Endothelial cell of umbilical vein (primary cell): ENCODE measurements around the gene LINC00632. TPM values are rescaled to one million over a fixed set of nuclear protein-coding genes. Genes with fewer than 3 reads are reported as not detected.

Experiments
- BruUV-seq: library from RNA; stranded (reverse); fragments of 400-500 nt; replicated peaks from 2 replicates; lab custom pipeline; 2021; lab: Mats Ljungman, UMichigan
- CTCF ChIA-PET: fragments of 300-600, 350-600 bp; sonication (Branson Sonifier 250); formaldehyde crosslinking; loops from one replicate; lab custom pipeline; 2021; ENCODE audit warnings: antibody characterized with exemption, inconsistent platforms; lab: Charles Lee
- POLR2A ChIA-PET: fragments of 300-600, 350-600 bp; sonication (Branson Sonifier 250); formaldehyde crosslinking; loops from one replicate; lab custom pipeline; 2021; ENCODE audit warnings: antibody characterized with exemption, inconsistent platforms; lab: Charles Lee
- DNase-seq: peaks from one replicate; pipeline ENCODE4 v3.0.0-alpha.2; 2011; ENCODE audit warnings: low read depth, low spot score
- FAIRE-seq: peaks from 2 replicates; lab custom pipeline; 2011; peaks lifted over from hg19 to GRCh38; lab: Jason Lieb, UNC
- H2AFZ ChIP-seq: 2 replicates; pipeline ENCODE4 v1.6.0; 2012; ENCODE audit warnings: low read depth, low read length, control low read depth, inconsistent platforms
- H3K27ac ChIP-seq: 2 replicates; pipeline ENCODE4 v1.5.1; 2011; ENCODE audit warnings: low read depth, mild to moderate bottlenecking, control low read depth, low read length, moderate library complexity; ENCODE audit not compliant: insufficient read depth
- H3K27me3 ChIP-seq, 2 experiments: 2 replicates each; pipeline versions ENCODE4 v1.6.0 to v1.6.1; 2011; ENCODE audit warnings: low read length in 2 of 2, mixed read lengths in 1 of 2; ENCODE audit not compliant: control insufficient read depth in 2 of 2, insufficient read depth in 2 of 2
- H3K36me3 ChIP-seq, 2 experiments: 2 replicates in 1 of 2; 3 replicates in 1 of 2; pipeline ENCODE4 v1.5.1; 2011; ENCODE audit warnings: low read length in 2 of 2, mild to moderate bottlenecking in 1 of 2, moderate library complexity in 1 of 2; ENCODE audit not compliant: control insufficient read depth in 2 of 2, insufficient read depth in 2 of 2; ENCODE audit errors: extremely low read depth in 1 of 2
- H3K4me1 ChIP-seq: 3 replicates; pipeline ENCODE4 v1.5.1; 2011; ENCODE audit warnings: mild to moderate bottlenecking, low read length; ENCODE audit not compliant: control insufficient read depth, insufficient read depth; ENCODE audit errors: extremely low read depth
- H3K4me2 ChIP-seq: 2 replicates; pipeline ENCODE4 v1.6.1; 2011; ENCODE audit warnings: low read length, control low read depth, mixed read lengths; ENCODE audit not compliant: insufficient read depth
- H3K4me3 ChIP-seq, 3 experiments: fragments of 200-600 bp in 1 of 3; sonication (generic), shearing (Covaris generic) in 1 of 3; replicated peaks in 1 of 3; 2 replicates each; pipeline ENCODE4 v1.5.1; 2011 to 2016; ENCODE audit warnings: control low read depth in 3 of 3, low read length in 3 of 3, mild to moderate bottlenecking in 2 of 3, inconsistent platforms in 1 of 3, low read depth in 1 of 3, moderate library complexity in 1 of 3; ENCODE audit not compliant: insufficient read depth in 1 of 3
- H3K79me2 ChIP-seq: 2 replicates; pipeline ENCODE4 v1.6.0; 2012; ENCODE audit warnings: low read length, inconsistent platforms; ENCODE audit not compliant: control insufficient read depth, insufficient read depth
- H3K9ac ChIP-seq: replicated peaks from 2 replicates; pipeline ENCODE3; 2011; ENCODE audit warnings: low read length, control low read depth; ENCODE audit not compliant: insufficient read depth; ENCODE audit errors: extremely low read depth
- H3K9me1 ChIP-seq: replicated peaks from 3 replicates; pipeline ENCODE4 v1.6.0; 2011; ENCODE audit warnings: mild to moderate bottlenecking, low read length; ENCODE audit not compliant: control insufficient read depth, insufficient read depth; ENCODE audit errors: extremely low read depth
- H3K9me3 ChIP-seq: replicated peaks from 2 replicates; pipeline ENCODE4 v1.5.1; 2012; ENCODE audit warnings: low read length, inconsistent platforms; ENCODE audit not compliant: control insufficient read depth, insufficient read depth
- H4K20me1 ChIP-seq: replicated peaks from 2 replicates; pipeline ENCODE3; 2011; ENCODE audit warnings: mild to moderate bottlenecking, low read length; ENCODE audit not compliant: control insufficient read depth, insufficient read depth; ENCODE audit errors: extremely low read depth
- EZH2 ChIP-seq: IDR thresholded peaks from 2 replicates; pipeline ENCODE4 v1.6.1; 2012; ENCODE audit warnings: borderline replicate concordance, low read depth, mild to moderate bottlenecking, moderate library complexity, low read length, inconsistent platforms; ENCODE audit not compliant: severe bottlenecking
- FOS ChIP-seq: IDR thresholded peaks from 2 replicates; pipeline ENCODE4 v1.6.1; 2011; ENCODE audit warnings: mild to moderate bottlenecking, low read length, moderate library complexity, borderline replicate concordance; ENCODE audit not compliant: insufficient read depth
- GATA2 ChIP-seq: IDR thresholded peaks from 2 replicates; pipeline ENCODE4 v1.7.0; 2011; ENCODE audit warnings: low read depth, mild to moderate bottlenecking, moderate library complexity, mixed read lengths, low read length; ENCODE audit not compliant: insufficient read length, insufficient read depth
- JUN ChIP-seq: IDR thresholded peaks from 2 replicates; pipeline ENCODE4 v1.6.1; 2011; ENCODE audit warnings: borderline replicate concordance, low read depth; ENCODE audit not compliant: insufficient read length, insufficient read depth
- MYC ChIP-seq: IDR thresholded peaks from one replicate; pipeline ENCODE4 v1.6.1; 2011; ENCODE audit warnings: mild to moderate bottlenecking, low read depth, low read length
- POLR2A ChIP-seq: IDR thresholded peaks from 2 replicates; pipeline ENCODE4 v1.6.1; 2012; ENCODE audit warnings: low read depth, mild to moderate bottlenecking, control low read depth, low read length
- POLR2AphosphoS5 ChIP-seq: IDR thresholded peaks from 2 replicates; pipeline ENCODE4 v1.6.1; 2012; ENCODE audit warnings: low read depth, mild to moderate bottlenecking, control low read depth, low read length, moderate library complexity; ENCODE audit not compliant: insufficient read depth
- dilution Hi-C: fragments of 300-500 bp; cut with MboI; formaldehyde crosslinking; loops from one replicate; pipeline ENCODE4 v1.15.0; 2019; ENCODE audit warnings: low sequenced_read_pairs; ENCODE audit not compliant: extremely low pct_ligation_motif_present
- intact Hi-C: fragments of 100-400 bp; cut with micrococcal nuclease; formaldehyde crosslinking; loops from one replicate; pipeline ENCODE4 v1.10.0; 2022
- polyA plus RNA-seq, 4 experiments: library from polyadenylated mRNA; depleted of rRNA in 3 of 4; stranded (reverse) in 3 of 4; unstranded in 1 of 4; fragments of >200 nt; gene quantifications; 2 replicates each; pipeline versions ENCODE4 v1.2.1 to v1.2.3, GENCODE V29; 2011 to 2012; ENCODE audit warnings: missing spikeins in 1 of 4
- total RNA-seq: library from RNA; stranded (reverse); gene quantifications from 2 replicates; pipeline ENCODE4 v1.2.3, GENCODE V29; 2021
- TF ChIP-seq, protein P1 (sequence below), 2 donors: IDR thresholded peaks; 1 replicate in 1 of 2; 2 replicates in 1 of 2; pipeline ENCODE4 v1.5.1; 2011; ENCODE audit warnings: low read length in 2 of 2, mild to moderate bottlenecking in 2 of 2, moderate library complexity in 2 of 2, control low read depth in 1 of 2, inconsistent platforms in 1 of 2, low read depth in 1 of 2; ENCODE audit not compliant: insufficient read depth in 1 of 2; ENCODE audit errors: extremely low read depth in 1 of 2
- TF ChIP-seq, protein P2 (sequence below): IDR thresholded peaks from 2 replicates; pipeline ENCODE4 v1.6.1; 2011; ENCODE audit not compliant: insufficient read depth, insufficient read length

LINC00632 gene
- total and polyA plus RNA-seq, 2 donors (not counting 3 experiments of a cell fraction or from before 2014, with no cell fraction given): 4.8 to 12.7 TPM

DNA sequence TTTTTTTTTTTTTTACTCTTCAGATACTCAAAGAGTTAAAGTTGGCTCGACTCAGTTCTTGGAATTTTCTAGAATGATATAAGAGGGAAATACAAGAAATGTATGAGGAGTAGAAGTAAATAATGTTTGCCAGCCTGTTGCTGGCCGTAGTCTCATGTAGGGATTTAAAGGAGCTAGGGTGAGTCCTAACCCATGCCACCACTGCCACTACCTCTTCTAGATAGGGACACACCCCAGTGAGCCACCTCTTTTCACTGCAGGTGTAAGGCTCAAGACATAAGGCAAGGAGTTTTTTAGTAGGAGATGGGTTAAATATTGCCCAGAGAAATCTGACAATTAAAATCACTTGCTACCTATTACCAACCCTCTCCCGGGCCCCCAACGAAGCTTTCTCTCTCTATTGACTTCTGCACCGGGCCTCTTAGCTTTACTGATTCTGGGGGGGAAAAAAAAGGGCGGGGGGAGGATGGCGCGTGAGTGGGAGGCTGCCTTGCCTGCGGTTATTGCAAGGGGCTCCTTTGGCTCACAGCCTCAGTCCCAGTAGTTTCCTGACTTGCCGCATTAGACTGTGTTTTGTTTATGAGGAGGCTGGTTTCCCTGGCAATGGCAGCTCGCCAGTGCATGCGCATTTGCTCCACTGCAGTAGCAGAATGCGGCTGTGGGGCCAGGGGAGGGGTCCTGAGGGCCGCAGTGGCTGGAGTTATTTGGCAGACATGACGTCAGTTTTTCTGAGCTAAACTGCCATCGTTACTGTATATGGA is 3.0 kb downstream of the LINC00632 start:
- Histone ChIP-seq H3K9me1 (no peaks in the 10 kb centered on the region), H3K27ac (no peak overlapping the region), H3K79me2 (no peaks in the 10 kb centered on the region), H2AFZ (no peak overlapping the region), H3K4me1 (no peaks in the 10 kb centered on the region), H3K27me3 (no peaks in the 10 kb centered on the region), H3K4me2 (no peak overlapping the region), H3K9ac (no peak overlapping the region), H3K9me3 (no peaks in the 10 kb centered on the region), H4K20me1 (no peaks in the 10 kb centered on the region), H3K4me3 (no peak overlapping the region), H3K36me3 (no peaks in the 10 kb centered on the region)
- DNase-seq (no peak), FAIRE-seq (no peak)
- intact Hi-C loops (no loop called here), dilution Hi-C loops (no loop called here)
- TF ChIP-seq, protein P1, sequence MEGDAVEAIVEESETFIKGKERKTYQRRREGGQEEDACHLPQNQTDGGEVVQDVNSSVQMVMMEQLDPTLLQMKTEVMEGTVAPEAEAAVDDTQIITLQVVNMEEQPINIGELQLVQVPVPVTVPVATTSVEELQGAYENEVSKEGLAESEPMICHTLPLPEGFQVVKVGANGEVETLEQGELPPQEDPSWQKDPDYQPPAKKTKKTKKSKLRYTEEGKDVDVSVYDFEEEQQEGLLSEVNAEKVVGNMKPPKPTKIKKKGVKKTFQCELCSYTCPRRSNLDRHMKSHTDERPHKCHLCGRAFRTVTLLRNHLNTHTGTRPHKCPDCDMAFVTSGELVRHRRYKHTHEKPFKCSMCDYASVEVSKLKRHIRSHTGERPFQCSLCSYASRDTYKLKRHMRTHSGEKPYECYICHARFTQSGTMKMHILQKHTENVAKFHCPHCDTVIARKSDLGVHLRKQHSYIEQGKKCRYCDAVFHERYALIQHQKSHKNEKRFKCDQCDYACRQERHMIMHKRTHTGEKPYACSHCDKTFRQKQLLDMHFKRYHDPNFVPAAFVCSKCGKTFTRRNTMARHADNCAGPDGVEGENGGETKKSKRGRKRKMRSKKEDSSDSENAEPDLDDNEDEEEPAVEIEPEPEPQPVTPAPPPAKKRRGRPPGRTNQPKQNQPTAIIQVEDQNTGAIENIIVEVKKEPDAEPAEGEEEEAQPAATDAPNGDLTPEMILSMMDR (IDR thresholded peaks at IDR 0.05; ENCODE audit: extremely low read depth in 1 of 2, insufficient read depth in 1 of 2, low read depth in 1 of 2, low read length in 2 of 2): no peak
- no peak for TF ChIP-seq FOS
- TF ChIP-seq POLR2AphosphoS5: no peak
- no peak for TF ChIP-seq POLR2A
- no peak for TF ChIP-seq EZH2
- no peak for TF ChIP-seq JUN
- TF ChIP-seq, protein P2, sequence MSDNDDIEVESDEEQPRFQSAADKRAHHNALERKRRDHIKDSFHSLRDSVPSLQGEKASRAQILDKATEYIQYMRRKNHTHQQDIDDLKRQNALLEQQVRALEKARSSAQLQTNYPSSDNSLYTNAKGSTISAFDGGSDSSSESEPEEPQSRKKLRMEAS: no peak
- no peak for TF ChIP-seq MYC
- no peak for TF ChIP-seq GATA2
- POLR2A ChIA-PET: no interaction called here
- BruUV-seq: no TSS peak
- CTCF ChIA-PET: interaction anchor here (0.7 kb wide), 1 partner anchor 43 kb away, joined by 3 read pairs; no protein-coding TSS in a partner anchor
